OCI-LY1 (cell line): ENCODE data around the gene GSDME.

Experiments
- H2AFZ ChIP-seq: fragments of 200-600 bp; sonication (generic), shearing (Covaris generic); 2 replicates; pipeline ENCODE4 v1.6.0; 2014; ENCODE audit warnings: antibody characterized with exemption, mild to moderate bottlenecking, low read length
- H3F3A ChIP-seq: fragments of 200-600 bp; sonication (generic), shearing (Covaris generic); 2 replicates; pipeline ENCODE4 v1.6.0; 2014; ENCODE audit warnings: mild to moderate bottlenecking, antibody characterized with exemption, low read length, moderate library complexity; ENCODE audit not compliant: insufficient read depth
- H3K27ac ChIP-seq: fragments of 200-600 bp; sonication (generic); 2 replicates; pipeline ENCODE4 v1.5.1; 2014; ENCODE audit warnings: low read length, mixed run types, mild to moderate bottlenecking, low read depth; ENCODE audit not compliant: poor library complexity, severe bottlenecking
- H3K27me3 ChIP-seq: fragments of 200-600 bp; sonication (generic); 2 replicates; pipeline ENCODE4 v1.6.0; 2014; ENCODE audit warnings: antibody characterized with exemption, mild to moderate bottlenecking, low read length, moderate library complexity; ENCODE audit not compliant: insufficient read depth
- H3K36me3 ChIP-seq: fragments of 200-600 bp; sonication (generic); 2 replicates; pipeline ENCODE4 v1.6.1; 2014; ENCODE audit warnings: mild to moderate bottlenecking, antibody characterized with exemption, low read length, moderate library complexity, mixed read lengths; ENCODE audit not compliant: insufficient read depth
- H3K4me1 ChIP-seq: fragments of 200-600 bp; sonication (generic); 2 replicates; pipeline ENCODE4 v1.5.1; 2014; ENCODE audit warnings: mild to moderate bottlenecking, low read length, moderate library complexity; ENCODE audit not compliant: insufficient read depth, severe bottlenecking
- H3K4me2 ChIP-seq: fragments of 200-600 bp; sonication (generic), shearing (Covaris generic); 2 replicates; pipeline ENCODE4 v1.6.1; 2014; ENCODE audit warnings: low read length
- H3K4me3 ChIP-seq: fragments of 200-600 bp; sonication (generic); 2 replicates; pipeline ENCODE4 v1.5.1; 2014; ENCODE audit warnings: low read length, low read depth, mild to moderate bottlenecking, mixed read lengths; ENCODE audit not compliant: poor library complexity, severe bottlenecking
- H3K79me2 ChIP-seq: fragments of 200-600 bp; shearing (Covaris generic); 2 replicates; pipeline ENCODE4 v1.6.1; 2016; ENCODE audit warnings: mixed run types, low read length, mixed read lengths; ENCODE audit not compliant: insufficient read depth
- H3K9ac ChIP-seq: fragments of 200-600 bp; sonication (generic), shearing (Covaris generic); 2 replicates; pipeline ENCODE4 v1.6.1; 2014; ENCODE audit warnings: mild to moderate bottlenecking, low read length, mixed read lengths
- H3K9me2 ChIP-seq: fragments of 200-600 bp; sonication (generic), shearing (Covaris generic); 2 replicates; pipeline ENCODE4 v1.6.1; 2014; ENCODE audit warnings: low read depth, mild to moderate bottlenecking, low read length, mixed read lengths
- H3K9me3 ChIP-seq: fragments of 200-600 bp; shearing (Covaris generic); 2 replicates; pipeline ENCODE4 v1.6.1; 2014; ENCODE audit warnings: low read length, mixed read lengths
- H4K20me1 ChIP-seq: fragments of 200-600 bp; sonication (generic), shearing (Covaris generic); 2 replicates; pipeline ENCODE4 v1.6.0; 2016; ENCODE audit warnings: mild to moderate bottlenecking, low read length; ENCODE audit not compliant: insufficient read depth
- CTCF ChIP-seq: fragments of 200-600 bp; sonication (generic), shearing (Covaris generic); IDR thresholded peaks from 2 replicates; pipeline ENCODE4 v1.5.1; 2017; ENCODE audit warnings: mild to moderate bottlenecking, antibody characterized with exemption, low read length, moderate library complexity, mixed read lengths
- EZH2 ChIP-seq: fragments of 200-600 bp; sonication (generic), shearing (Covaris generic); IDR thresholded peaks from 2 replicates; pipeline ENCODE4 v1.8.0; 2017; ENCODE audit warnings: borderline replicate concordance, mixed run types, mild to moderate bottlenecking, antibody characterized with exemption, low read length, moderate library complexity, mixed read lengths

Gene GSDME

GRCh38 chr7:24653316-24654085 lies 103.8 kb downstream of the GSDME start:
- no peaks in the 10 kb centered on the region for H3F3A ChIP-seq
- H3K27me3 ChIP-seq, result no peaks in the 10 kb centered on the region
- no peaks in the 10 kb centered on the region for H4K20me1 ChIP-seq
- peaks cover 30% of the 10 kb centered on the region; the same call in 1 of the 2 replicates for H3K36me3 ChIP-seq
- H3K9me2 ChIP-seq, result no peaks in the 10 kb centered on the region
- TF ChIP-seq EZH2 (no peak), CTCF (no peak)
- no peaks in the 10 kb centered on the region for H3K4me1 ChIP-seq
- no peak overlapping the region for H3K4me3 ChIP-seq
- no peak overlapping the region for H2AFZ ChIP-seq
- H3K9me3 ChIP-seq, result no peaks in the 10 kb centered on the region
- H3K9ac ChIP-seq, result no peak overlapping the region
- H3K4me2 ChIP-seq, result no peak overlapping the region
- no peak overlapping the region for H3K27ac ChIP-seq
- H3K79me2 ChIP-seq, result 0 out of 2 replicates have a peak, but pooled peaks cover 4% of the 10 kb centered on the region

- H3K9ac ChIP-seq, result no peak overlapping the region
- H2AFZ ChIP-seq, result no peak overlapping the region
- no peaks in the 10 kb centered on the region for H4K20me1 ChIP-seq
- no peaks in the 10 kb centered on the region for H3K9me2 ChIP-seq
- H3F3A ChIP-seq, result no peaks in the 10 kb centered on the region
- H3K4me2 ChIP-seq, result no peak overlapping the region
- TF ChIP-seq CTCF (no peak), EZH2 (no peak)
- no peaks in the 10 kb centered on the region for H3K27me3 ChIP-seq
- no peaks in the 10 kb centered on the region for H3K9me3 ChIP-seq
- peaks cover 21% of the 10 kb centered on the region; the same call in 1 of the 2 replicates for H3K36me3 ChIP-seq
- peaks cover 8% of the 10 kb centered on the region; the same call in 1 of the 2 replicates for H3K79me2 ChIP-seq
- no peak overlapping the region for H3K4me3 ChIP-seq
- no peaks in the 10 kb centered on the region for H3K4me1 ChIP-seq
- H3K27ac ChIP-seq, result no peak overlapping the region
Observed at GRCh38 chr7:24652251-24652939, 104.9 kb downstream of the GSDME start.
